ENCODE data around the gene B4GAT1.
"Not testable (repeated sequence)": the region's sequence is repeated elsewhere in the genome, so short reads cannot be mapped to it uniquely, and the experiment has no call there.

B4GAT1 gene

GRCh38 chr11:66367561-66368312, 20.3 kb upstream of the B4GAT1 start:
- no peak for ATAC-seq (replicated peaks)
- Mint-ChIP-seq H3K4me1 (peaks cover 12 to 30% of the 10 kb centered on the region in 2 donors), H3K9me3 (no peaks in the 10 kb centered on the region), H3K36me3 (peaks cover 25 to 37% of the 10 kb centered on the region in 2 donors), H3K27me3 (no peaks in the 10 kb centered on the region), H3K4me3 (no peak overlapping the region), H3K27ac (no peak overlapping the region)
- DNase-seq, result no peak

GRCh38 chr11:66366844-66367477, 19.5 kb upstream of the B4GAT1 start:
- DNase-seq (no peak), ATAC-seq (replicated peaks) (no peak)
- Mint-ChIP-seq H3K4me1 (peaks cover 12 to 30% of the 10 kb centered on the region in 2 donors), H3K27ac (no peak overlapping the region), H3K4me3 (no peak overlapping the region), H3K9me3 (no peaks in the 10 kb centered on the region), H3K36me3 (peaks cover 31 to 42% of the 10 kb centered on the region in 2 donors), H3K27me3 (no peaks in the 10 kb centered on the region)

- no peak for DNase-seq
- peaks cover 12 to 27% of the 10 kb centered on the region in 2 donors for H3K4me1 Mint-ChIP-seq
- no peaks in the 10 kb centered on the region for H3K9me3 Mint-ChIP-seq
- H3K27ac Mint-ChIP-seq, result peak overlapping the region; percentile 42
- H3K36me3 Mint-ChIP-seq, result peaks cover 31 to 50% of the 10 kb centered on the region in 2 donors
- no peak overlapping the region for H3K4me3 Mint-ChIP-seq
- H3K27me3 Mint-ChIP-seq, result no peaks in the 10 kb centered on the region
- no peak for ATAC-seq (replicated peaks)
These were observed 18.5 kb upstream of the B4GAT1 start for GRCh38 chr11:66365711-66366619.

DNA sequence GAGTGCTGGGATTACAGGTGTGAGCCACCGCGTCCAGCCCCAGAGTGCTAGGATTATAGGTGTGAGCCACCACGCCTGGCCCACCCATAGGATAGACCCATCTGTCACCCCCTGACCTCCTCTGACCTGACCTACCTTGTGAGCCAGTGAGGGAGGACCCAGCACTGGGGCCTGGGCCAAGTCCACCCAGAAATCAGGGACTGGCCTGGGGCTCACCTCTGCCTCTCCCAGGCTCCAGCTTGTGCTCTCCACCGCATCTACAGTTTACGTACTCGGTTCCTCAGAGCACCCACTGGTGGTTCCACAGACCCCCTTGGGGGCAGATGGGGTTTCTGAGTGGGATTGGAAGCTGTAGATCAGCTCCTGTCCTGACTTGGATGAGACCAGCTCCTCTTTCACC, 17.7 kb upstream of the B4GAT1 start:
- H3K27me3 Mint-ChIP-seq, result no peaks in the 10 kb centered on the region
- no peak for DNase-seq
- H3K4me1 Mint-ChIP-seq, result peaks cover 10 to 19% of the 10 kb centered on the region in 2 donors
- H3K36me3 Mint-ChIP-seq, result peaks cover 27 to 47% of the 10 kb centered on the region in 2 donors
- no peak for ATAC-seq (replicated peaks)
- H3K27ac Mint-ChIP-seq, result no peak overlapping the region
- H3K4me3 Mint-ChIP-seq, result no peak overlapping the region
- no peaks in the 10 kb centered on the region for H3K9me3 Mint-ChIP-seq

GRCh38 chr11:66363805-66364535, 16.5 kb upstream of the B4GAT1 start:
- peak; percentile 45 for DNase-seq
- peak; percentile 61 to 69 for ATAC-seq (replicated peaks)
- Mint-ChIP-seq H3K27me3 (no peaks in the 10 kb centered on the region), H3K9me3 (no peaks in the 10 kb centered on the region), H3K27ac (peak overlapping the region; percentile 25), H3K4me3 (no peak overlapping the region), H3K4me1 (peaks cover 5 to 10% of the 10 kb centered on the region in 2 donors), H3K36me3 (peaks cover 25 to 41% of the 10 kb centered on the region in 2 donors)

- Mint-ChIP-seq H3K9me3 (no peaks in the 10 kb centered on the region), H3K4me1 (peaks cover 2 to 3% of the 10 kb centered on the region in 2 donors), H3K27ac (no peak overlapping the region), H3K27me3 (no peaks in the 10 kb centered on the region), H3K36me3 (peaks cover 20 to 34% of the 10 kb centered on the region in 2 donors), H3K4me3 (no peak overlapping the region)
- DNase-seq, result no peak
- no peak for ATAC-seq (replicated peaks)
These were observed 15.8 kb upstream of the B4GAT1 start for GRCh38 chr11:66363187-66363601.

- no peak for ATAC-seq (replicated peaks)
- Mint-ChIP-seq H3K36me3 (peaks cover 18 to 29% of the 10 kb centered on the region in 2 donors), H3K9me3 (no peaks in the 10 kb centered on the region), H3K4me1 (peaks cover 0 to 1% of the 10 kb centered on the region in 2 donors), H3K4me3 (no peak overlapping the region), H3K27me3 (no peaks in the 10 kb centered on the region), H3K27ac (no peak overlapping the region)
- no peak for DNase-seq
These were observed 15.2 kb upstream of the B4GAT1 start for GRCh38 chr11:66362481-66363147.

GRCh38 chr11:66361502-66361941, 14.1 kb upstream of the B4GAT1 start:
- DNase-seq, result no peak
- no peak overlapping the region for H3K4me3 Mint-ChIP-seq
- H3K27ac Mint-ChIP-seq, result peak overlapping the region; percentile 11
- no peaks in the 10 kb centered on the region for H3K27me3 Mint-ChIP-seq
- peaks cover 0 to 1% of the 10 kb centered on the region in 2 donors for H3K4me1 Mint-ChIP-seq
- peaks cover 18 to 28% of the 10 kb centered on the region in 2 donors for H3K36me3 Mint-ChIP-seq
- H3K9me3 Mint-ChIP-seq, result no peaks in the 10 kb centered on the region
- ATAC-seq (replicated peaks), result no peak

DNA sequence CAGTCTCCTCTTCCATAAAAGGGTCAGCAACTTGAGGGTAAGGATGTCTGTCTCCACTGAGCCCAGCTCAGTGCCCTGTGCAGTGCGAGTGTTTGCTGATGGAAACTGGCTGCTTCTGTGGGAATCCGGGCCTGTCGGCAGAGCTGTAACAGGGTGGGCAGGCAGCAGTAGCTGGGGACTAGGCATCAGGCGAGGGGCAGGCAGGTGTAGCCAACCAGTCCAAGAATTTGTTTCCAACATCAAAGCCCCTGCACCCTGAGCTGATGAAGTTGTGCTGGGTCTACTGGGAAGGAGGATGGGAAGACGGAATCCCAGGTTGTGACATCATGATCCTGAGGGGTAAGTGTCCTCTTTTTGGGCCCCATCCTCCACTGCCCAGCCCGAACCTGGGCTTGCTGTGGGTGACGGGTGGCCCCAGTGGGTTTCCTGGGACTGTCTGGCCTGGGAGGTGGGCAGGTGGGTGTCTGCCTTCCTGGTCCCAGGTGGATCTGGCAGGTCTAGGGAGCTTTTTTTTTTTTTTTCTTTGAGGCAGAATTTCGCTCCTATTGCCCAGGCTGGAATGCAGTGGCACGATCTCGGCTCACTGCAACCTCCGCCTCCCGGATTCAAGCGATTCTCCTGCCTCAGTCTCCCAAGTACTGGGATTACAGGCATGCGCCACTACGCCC, 13.1 kb upstream of the B4GAT1 start:
- peaks cover 15 to 26% of the 10 kb centered on the region in 2 donors for H3K36me3 Mint-ChIP-seq
- no peaks in the 10 kb centered on the region for H3K27me3 Mint-ChIP-seq
- H3K4me1 Mint-ChIP-seq, result peaks cover 0 to 1% of the 10 kb centered on the region in 2 donors
- ATAC-seq (replicated peaks), result no peak
- H3K9me3 Mint-ChIP-seq, result no peaks in the 10 kb centered on the region
- H3K27ac Mint-ChIP-seq, result peak overlapping the region; percentile 56
- DNase-seq, result no peak
- no peak overlapping the region for H3K4me3 Mint-ChIP-seq

DNA sequence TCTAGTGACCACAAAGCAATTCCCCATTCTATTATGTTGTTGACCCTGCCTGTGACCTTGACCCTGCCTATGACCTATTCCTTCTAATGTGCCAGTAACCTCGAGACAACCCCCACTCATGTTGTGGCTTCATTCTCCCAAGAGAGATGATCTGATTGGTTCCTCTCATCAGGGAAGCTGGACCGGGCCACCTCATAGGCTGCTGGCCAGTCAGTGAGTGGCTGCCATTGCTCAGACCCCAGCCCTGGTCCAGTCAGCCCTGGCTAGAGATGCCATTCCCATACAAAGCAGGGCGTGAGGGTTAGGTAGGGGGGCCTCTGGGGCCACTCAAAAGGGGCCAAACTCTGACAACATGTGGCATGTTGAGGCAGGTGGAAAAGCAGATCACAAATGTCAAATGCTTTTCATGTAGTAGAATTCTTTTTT, 12.2 kb upstream of the B4GAT1 start:
- DNase-seq (no peak), ATAC-seq (replicated peaks) (no peak)
- no peak overlapping the region for H3K4me3 Mint-ChIP-seq
- peaks cover 11 to 22% of the 10 kb centered on the region in 2 donors for H3K36me3 Mint-ChIP-seq
- peaks cover 0 to 1% of the 10 kb centered on the region in 2 donors for H3K4me1 Mint-ChIP-seq
- H3K9me3 Mint-ChIP-seq, result no peaks in the 10 kb centered on the region
- no peak overlapping the region for H3K27ac Mint-ChIP-seq
- no peaks in the 10 kb centered on the region for H3K27me3 Mint-ChIP-seq

DNA sequence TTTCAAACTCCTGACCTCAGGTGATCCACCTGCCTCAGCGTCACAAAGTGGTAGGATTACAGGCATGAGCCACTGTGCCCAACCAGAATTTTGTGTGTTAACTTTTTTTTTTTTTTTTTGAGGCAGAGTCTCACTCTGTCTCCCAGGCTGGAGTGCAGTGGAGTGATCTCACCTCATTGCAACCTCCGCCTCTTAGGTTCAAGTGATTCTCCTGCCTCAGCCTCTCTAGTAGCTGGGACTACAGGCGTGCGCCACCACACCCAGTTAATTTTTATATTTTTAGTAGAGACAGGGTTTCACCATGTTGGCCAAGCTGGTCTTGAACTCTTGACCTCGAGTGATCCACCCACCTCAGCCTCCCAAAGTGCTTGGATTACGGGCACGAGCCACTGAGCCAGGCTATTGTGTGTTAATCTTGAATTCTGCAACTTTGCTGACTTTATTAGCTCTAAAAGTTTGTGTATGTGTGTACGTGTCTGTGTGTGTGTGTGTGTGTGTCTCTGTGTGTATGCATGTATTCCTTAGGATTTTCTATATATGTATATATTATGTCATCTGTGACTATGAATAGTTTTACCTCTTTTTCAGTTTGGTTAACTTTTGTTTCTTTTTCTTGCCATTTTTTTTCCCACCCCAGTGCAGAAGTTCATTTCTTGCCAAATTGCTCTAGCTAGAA, 3.3 kb upstream of the B4GAT1 start:
- not testable (repeated sequence) for DNase-seq; H3K9me3 Mint-ChIP-seq; H3K4me3 Mint-ChIP-seq; H3K27me3 Mint-ChIP-seq; H3K36me3 Mint-ChIP-seq; H3K27ac Mint-ChIP-seq; ATAC-seq (replicated peaks)
- H3K4me1 Mint-ChIP-seq, result peaks cover 9 to 14% of the 10 kb centered on the region in 2 donors

GRCh38 chr11:66349084-66349386, 1.6 kb upstream of the B4GAT1 start:
- no peak for ATAC-seq (replicated peaks)
- Mint-ChIP-seq H3K27me3 (peaks cover 5 to 7% of the 10 kb centered on the region in 2 donors), H3K36me3 (peaks cover 4 to 6% of the 10 kb centered on the region in 2 donors), H3K4me1 (peaks cover 12 to 27% of the 10 kb centered on the region in 2 donors), H3K27ac (no peak overlapping the region), H3K9me3 (peaks cover 2 to 4% of the 10 kb centered on the region in 2 donors), H3K4me3 (no peak overlapping the region)
- DNase-seq, result no peak

Data from stimulated activated naive B cell treated with anti-CD40 and anti-IgM and Interleukin-4, amounts not matched to agents 10 μg/mL and 1 μg/mL and 100 μg/mL, for 72 hours (primary cell).